Raji (cell line): ENCODE results near the gene SMIM5.

ENCODE experiments used
- POLR2A ChIP-seq: IDR thresholded peaks from 2 replicates; pipeline ENCODE4 v1.6.1; 2011; ENCODE audit warnings: low read depth, low read length, control low read depth; ENCODE audit not compliant: insufficient read depth

SMIM5 gene

GRCh38 chr17:75632863-75633485 is at the start of gene SMIM5:
Gene SMIM5 (plus strand): TSS chr17:75633434. CDS start chr17:75640202, 6,768 bp downstream.
- TF ChIP-seq POLR2A = no peak

GRCh38 chr17:75584849-75585175 is 48.4 kb upstream of the SMIM5 start:
- no peak for TF ChIP-seq POLR2A

GRCh38 chr17:75587675-75588595 is 45.3 kb upstream of the SMIM5 start, which contains the start of gene MYO15B:
Gene MYO15B (plus strand): TSS chr17:75587800. CDS start chr17:75588058, 258 bp downstream.
- TF ChIP-seq POLR2A = no peak

- no peak for TF ChIP-seq POLR2A
Observed at GRCh38 chr17:75588596-75589011, 44.6 kb upstream of the SMIM5 start.

GRCh38 chr17:75589012-75589918 is 44.0 kb upstream of the SMIM5 start:
- TF ChIP-seq POLR2A = no peak

- TF ChIP-seq POLR2A = no peak
Observed at GRCh38 chr17:75589919-75590303, 43.3 kb upstream of the SMIM5 start.

GRCh38 chr17:75590314-75590761 is 42.9 kb upstream of the SMIM5 start:
- no peak for TF ChIP-seq POLR2A

- no peak for TF ChIP-seq POLR2A
Observed at GRCh38 chr17:75590849-75591721, 42.1 kb upstream of the SMIM5 start.

- TF ChIP-seq POLR2A = no peak
Observed at GRCh38 chr17:75591722-75592302, 41.4 kb upstream of the SMIM5 start.

- TF ChIP-seq POLR2A = no peak
Observed at GRCh38 chr17:75592348-75593020, 40.8 kb upstream of the SMIM5 start.

GRCh38 chr17:75594499-75595283 is 38.5 kb upstream of the SMIM5 start:
- no peak for TF ChIP-seq POLR2A

- TF ChIP-seq POLR2A = no peak
Observed at GRCh38 chr17:75595284-75595919, 37.8 kb upstream of the SMIM5 start.
